ENCODE measurements around the gene CLDN19. TPM values are rescaled to one million over a fixed set of nuclear protein-coding genes. Genes with fewer than 3 reads are reported as not detected.

The CLDN19 gene
- total RNA-seq, 4 donors from 2014 or later: 0.99 to 1.9 (median 1.1) TPM; not detected in 1

DNA sequence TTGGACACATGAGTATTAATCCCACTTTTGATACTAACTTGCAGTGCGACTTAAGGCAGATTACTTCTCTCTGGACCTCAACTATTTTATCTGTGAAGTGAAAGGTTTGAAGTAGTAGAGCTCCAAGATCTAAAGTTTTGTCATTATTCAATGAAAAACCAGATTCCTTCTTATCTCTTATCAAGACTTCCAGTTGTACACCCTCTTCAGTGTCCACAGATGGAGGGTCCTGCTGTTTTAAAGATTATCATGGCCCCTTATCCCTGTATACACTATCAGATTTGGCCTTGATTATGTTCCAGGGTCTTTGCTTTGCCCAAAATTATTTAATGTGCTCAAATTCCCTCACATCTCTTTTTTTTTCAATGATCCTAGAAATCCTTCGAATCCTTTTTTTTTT, 28.1 kb upstream of the CLDN19 start:
- Histone ChIP-seq H3K4me1 (peaks cover 37 to 54% (median 50%) of the 10 kb centered on the region in 4 donors), H3K9me3 (no peaks in the 10 kb centered on the region), H3K4me3 (peak overlapping the region; percentile 75 to 96 (median 86)), H3K36me3 (no peaks in the 10 kb centered on the region), H3K27me3 (no peaks in the 10 kb centered on the region), H3K27ac (replicated peaks in 1 of 4) (no peak overlapping the region)
- no peak for DNase-seq (ENCODE audit: extremely low spot score)
- TF ChIP-seq POLR2A (IDR thresholded peaks at IDR 0.05; ENCODE audit: low read depth) (no peak), POLR2AphosphoS5 (IDR thresholded peaks at IDR 0.05) (no peak), EP300 (IDR thresholded peaks at IDR 0.05) (no peak)
- TF ChIP-seq, protein P1, sequence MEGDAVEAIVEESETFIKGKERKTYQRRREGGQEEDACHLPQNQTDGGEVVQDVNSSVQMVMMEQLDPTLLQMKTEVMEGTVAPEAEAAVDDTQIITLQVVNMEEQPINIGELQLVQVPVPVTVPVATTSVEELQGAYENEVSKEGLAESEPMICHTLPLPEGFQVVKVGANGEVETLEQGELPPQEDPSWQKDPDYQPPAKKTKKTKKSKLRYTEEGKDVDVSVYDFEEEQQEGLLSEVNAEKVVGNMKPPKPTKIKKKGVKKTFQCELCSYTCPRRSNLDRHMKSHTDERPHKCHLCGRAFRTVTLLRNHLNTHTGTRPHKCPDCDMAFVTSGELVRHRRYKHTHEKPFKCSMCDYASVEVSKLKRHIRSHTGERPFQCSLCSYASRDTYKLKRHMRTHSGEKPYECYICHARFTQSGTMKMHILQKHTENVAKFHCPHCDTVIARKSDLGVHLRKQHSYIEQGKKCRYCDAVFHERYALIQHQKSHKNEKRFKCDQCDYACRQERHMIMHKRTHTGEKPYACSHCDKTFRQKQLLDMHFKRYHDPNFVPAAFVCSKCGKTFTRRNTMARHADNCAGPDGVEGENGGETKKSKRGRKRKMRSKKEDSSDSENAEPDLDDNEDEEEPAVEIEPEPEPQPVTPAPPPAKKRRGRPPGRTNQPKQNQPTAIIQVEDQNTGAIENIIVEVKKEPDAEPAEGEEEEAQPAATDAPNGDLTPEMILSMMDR (IDR thresholded peaks at IDR 0.05): no peak
- intact Hi-C loops (cut with DNase I): loop anchor here (5.0 to 10.0 kb wide), 4 partner anchors 49 to 157 kb away; partner anchors contain the start of genes ERMAP, PPIH, SVBP and ZNF691
- 95% methylated on average over 2 of the region's 2 CpGs for WGBS

DNA sequence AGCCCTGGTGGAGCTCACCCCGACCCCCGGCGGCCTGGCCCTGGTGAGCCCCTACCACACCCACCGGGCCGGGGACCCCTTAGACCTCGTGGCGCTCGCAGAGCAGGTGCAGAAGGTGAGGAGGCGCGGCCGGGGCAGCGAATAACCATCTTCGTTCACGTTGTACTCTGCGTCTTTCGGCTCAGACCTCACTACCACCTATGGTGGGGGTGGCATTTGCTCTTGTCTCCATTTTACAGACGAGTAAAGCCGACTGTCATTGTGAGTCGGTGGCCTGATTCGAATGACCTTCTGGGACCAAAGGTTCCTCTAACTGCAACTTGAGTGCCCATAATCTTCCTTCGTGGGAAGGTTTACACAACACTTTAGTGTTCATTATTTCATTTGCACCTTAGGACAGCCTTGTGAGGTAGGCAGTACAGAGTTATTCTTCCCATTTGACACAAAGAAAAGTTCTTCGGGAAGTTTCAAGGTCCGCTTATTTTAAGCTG, 27.5 kb upstream of the CLDN19 start:
- no peak for DNase-seq (ENCODE audit: extremely low spot score)
- Histone ChIP-seq H3K9me3 (no peaks in the 10 kb centered on the region), H3K36me3 (no peaks in the 10 kb centered on the region), H3K27ac (replicated peaks in 1 of 4) (peak overlapping the region; percentile 91 to 96 (median 93)), H3K4me1 (peaks cover 37 to 56% (median 50%) of the 10 kb centered on the region in 4 donors), H3K4me3 (peak overlapping the region; percentile 75 to 96 (median 86)), H3K27me3 (no peaks in the 10 kb centered on the region)
- TF ChIP-seq POLR2A (IDR thresholded peaks at IDR 0.05; ENCODE audit: low read depth) (no peak), POLR2AphosphoS5 (IDR thresholded peaks at IDR 0.05) (no peak), EP300 (IDR thresholded peaks at IDR 0.05) (no peak)
- TF ChIP-seq, protein P1 (IDR thresholded peaks at IDR 0.05): no peak
- 3% methylated on average over 20 of the region's 23 CpGs for WGBS
- intact Hi-C loops (cut with DNase I): loop anchor here (5.0 to 10.0 kb wide), 4 partner anchors 50 to 157 kb away; partner anchors contain the start of genes ERMAP, PPIH, SVBP and ZNF691

DNA sequence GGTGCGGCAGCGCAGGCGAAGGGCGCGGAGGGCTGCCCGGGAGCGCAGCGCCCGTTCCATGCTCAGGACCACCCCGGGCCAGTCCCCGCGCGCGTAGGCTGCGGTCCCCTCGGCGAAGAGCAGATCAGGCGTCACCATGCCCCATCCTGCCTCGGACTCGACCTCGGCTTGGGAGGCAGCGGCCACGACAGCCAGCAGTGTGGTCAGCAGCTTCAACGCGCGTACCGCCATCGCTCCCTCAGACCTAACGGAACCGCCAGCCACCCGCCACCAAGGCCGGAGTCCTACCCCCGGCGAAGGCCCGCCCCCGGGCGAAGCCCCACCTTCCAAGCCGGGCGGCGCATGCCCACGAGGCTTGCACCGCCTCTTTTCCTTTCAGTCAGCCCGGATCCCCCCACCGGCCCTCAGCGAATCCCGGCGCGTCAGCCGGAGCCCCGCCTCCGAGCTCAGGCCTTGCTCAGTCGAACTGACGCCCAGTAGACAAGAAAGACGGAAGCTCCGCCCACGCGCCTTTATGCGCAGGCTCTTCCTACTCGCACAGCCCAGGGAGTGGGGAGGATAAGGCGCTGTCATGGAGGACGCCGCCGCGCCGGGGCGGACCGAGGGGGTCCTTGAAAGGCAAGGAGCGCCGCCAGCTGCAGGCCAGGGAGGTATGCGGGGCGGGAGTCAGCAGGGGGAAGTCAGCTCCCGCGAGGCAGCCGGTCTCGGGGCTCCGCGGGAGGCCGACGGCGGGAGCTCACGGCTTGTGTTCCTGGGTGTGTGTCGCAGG, 26.9 kb upstream of the CLDN19 start, which contains the start of the genes C1orf50 and P3H1:
Gene C1orf50 (plus strand): TSS at position 509 of the 769 bp plus-strand sequence. CDS start 63 bp downstream, at position 572.
Gene P3H1 (minus strand): TSS at position 288 of the 769 bp plus-strand sequence. CDS start 57 bp downstream, at position 231.
- Histone ChIP-seq H3K9me3 (no peaks in the 10 kb centered on the region), H3K4me1 (peaks cover 37 to 62% (median 53%) of the 10 kb centered on the region in 4 donors), H3K36me3 (peaks cover 0 to 6% (median under 1%) of the 10 kb centered on the region in 4 donors), H3K27ac (replicated peaks in 1 of 4) (peak within 1 kb of the TSS; percentile 91 to 96 (median 93)), H3K4me3 (peak within 1 kb of the TSS; percentile 75 to 96 (median 86)), H3K27me3 (no peaks in the 10 kb centered on the region)
- intact Hi-C loops (cut with DNase I): loop anchor here (5.0 to 10.0 kb wide), 4 partner anchors 50 to 158 kb away; partner anchors contain the start of genes ERMAP, PPIH, SVBP and ZNF691
- TF ChIP-seq POLR2A (IDR thresholded peaks at IDR 0.05; ENCODE audit: low read depth): peak; percentile 89
- peak; percentile 99 for TF ChIP-seq POLR2AphosphoS5 (IDR thresholded peaks at IDR 0.05)
- TF ChIP-seq, protein P1 (IDR thresholded peaks at IDR 0.05): no peak
- TF ChIP-seq EP300 (IDR thresholded peaks at IDR 0.05): no peak
- 1% methylated on average over 18 of the region's 82 CpGs for WGBS
- peak; percentile 100 for DNase-seq (ENCODE audit: extremely low spot score)

DNA sequence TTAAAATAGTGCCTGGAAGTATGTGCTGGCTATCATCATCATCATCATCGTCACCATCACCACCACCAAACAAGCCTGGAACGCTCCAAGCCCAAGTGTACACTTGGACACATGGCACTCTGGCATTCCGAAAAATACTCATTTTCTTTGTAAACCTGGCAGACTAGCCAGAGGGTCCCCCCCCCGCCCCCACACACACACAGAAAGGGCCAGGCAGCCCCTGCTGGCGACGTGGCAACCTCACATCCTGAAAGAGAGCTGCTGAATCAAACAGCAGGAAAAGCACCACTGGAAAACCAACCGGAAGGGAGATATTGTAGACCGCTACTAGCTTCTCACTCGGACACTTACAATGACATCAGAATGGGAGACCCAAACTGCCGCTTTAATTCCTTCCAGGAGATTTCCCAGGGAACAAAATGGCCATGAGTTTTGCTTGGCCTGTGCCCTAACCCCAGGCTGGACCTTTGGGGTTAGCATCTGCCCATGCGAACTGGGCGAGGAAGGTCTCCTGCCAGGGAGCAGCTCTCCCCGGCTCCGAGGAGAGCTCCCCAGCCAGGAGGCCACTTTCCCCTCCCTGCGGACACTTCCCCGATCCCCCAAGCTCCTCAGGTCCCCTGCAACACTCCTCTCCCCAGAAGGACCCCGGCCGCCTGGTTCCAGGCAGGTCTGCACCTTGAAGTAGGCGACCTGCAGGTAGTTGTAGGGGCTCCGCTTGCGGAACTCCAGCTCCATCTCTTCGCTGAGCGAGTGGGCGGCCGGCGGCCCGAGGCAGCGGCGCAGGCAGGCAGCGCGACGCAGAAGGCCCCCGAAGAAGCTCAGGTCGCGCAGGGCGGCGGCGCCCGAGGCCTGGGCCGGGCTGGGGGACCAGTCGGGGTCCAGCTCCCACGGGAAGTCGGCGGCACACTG, 26.1 kb upstream of the CLDN19 start:
- intact Hi-C loops (cut with DNase I): loop anchor here (5.0 to 10.0 kb wide), 4 partner anchors 51 to 159 kb away; partner anchors contain the start of genes ERMAP, PPIH, SVBP and ZNF691

More for the DNA sequence above, 26.1 kb upstream of the CLDN19 start:
- no peaks in the 10 kb centered on the region for H3K27me3 ChIP-seq
- peak overlapping the region; percentile 75 to 96 (median 86) for H3K4me3 ChIP-seq
- DNase-seq (ENCODE audit: extremely low spot score): no peak
- H3K9me3 ChIP-seq: no peaks in the 10 kb centered on the region
- TF ChIP-seq, protein P1 (IDR thresholded peaks at IDR 0.05): peak in 2 of 3 experiments; percentile 41 to 54
- TF ChIP-seq EP300 (IDR thresholded peaks at IDR 0.05) (no peak), POLR2AphosphoS5 (IDR thresholded peaks at IDR 0.05) (peak; percentile 5 to 28)
- H3K4me1 ChIP-seq: peaks cover 37 to 62% (median 53%) of the 10 kb centered on the region in 4 donors
- peaks cover 0 to 11% (median 6%) of the 10 kb centered on the region in 4 donors for H3K36me3 ChIP-seq
- 3% methylated on average over 16 of the region's 44 CpGs for WGBS
- H3K27ac ChIP-seq (replicated peaks in 1 of 4): peak overlapping the region; percentile 91 to 96 (median 93)

All from esophagus muscularis mucosa (tissue), 4 donors.